ENCODE results near the gene ACOXL. TPM values are rescaled to one million over a fixed set of nuclear protein-coding genes. Genes with fewer than 3 reads are reported as not detected.
"Not testable (repeated sequence)": the region's sequence is repeated elsewhere in the genome, so short reads cannot be mapped to it uniquely, and the experiment has no call there.

Gene ACOXL
- under 1 TPM; 0.14 to 0.56 TPM for total RNA-seq

- no peaks in the 10 kb centered on the region for H3K36me3 Mint-ChIP-seq (ENCODE audit: low read depth)
- TF ChIP-seq CTCF (IDR thresholded peaks at IDR 0.05), result no peak
- peak within 1 kb of the TSS; percentile 20 for H3K4me3 Mint-ChIP-seq
- POLR2A ChIA-PET, result no interaction called here
- H3K4me1 Mint-ChIP-seq (ENCODE audit: low read depth), result peaks cover 6% of the 10 kb centered on the region
- no peaks in the 10 kb centered on the region for H3K9me3 Mint-ChIP-seq
- DNase-seq (peak; percentile 27), ATAC-seq (peak; percentile 56)
- H3K27me3 Mint-ChIP-seq, result peaks cover 60% of the 10 kb centered on the region
- intact Hi-C loops (cut with micrococcal nuclease), result no loop called here
- CTCF ChIA-PET, result interaction anchor here (1.1 kb wide), 1 partner anchor 22 kb away, joined by 6 read pairs; no protein-coding TSS in a partner anchor
- no peak within 1 kb of the TSS for H3K27ac Mint-ChIP-seq
Measured at GRCh38 chr2:110732422-110733413, at the start of gene ACOXL. Gene ACOXL, plus strand, starts transcription at chr2:110732573. Its CDS starts 35,817 bp downstream, at chr2:110768390.

GRCh38 chr2:110682872-110683271 lies 49.5 kb upstream of the ACOXL start:
- H3K9me3 Mint-ChIP-seq, result peaks cover 6% of the 10 kb centered on the region
- peaks cover 5% of the 10 kb centered on the region for H3K27me3 Mint-ChIP-seq
- H3K27ac Mint-ChIP-seq, result no peak overlapping the region
- ChIA-PET POLR2A (no interaction called here), CTCF (interaction anchor here (2.1 kb wide), 1 partner anchor 72 kb away, joined by 6 read pairs; no protein-coding TSS in a partner anchor)
- intact Hi-C loops (cut with micrococcal nuclease), result no loop called here
- ATAC-seq (no peak), DNase-seq (no peak)
- no peak overlapping the region for H3K4me3 Mint-ChIP-seq
- H3K36me3 Mint-ChIP-seq (ENCODE audit: low read depth), result no peaks in the 10 kb centered on the region
- H3K4me1 Mint-ChIP-seq (ENCODE audit: low read depth), result peaks cover 4% of the 10 kb centered on the region
- TF ChIP-seq CTCF (IDR thresholded peaks at IDR 0.05), result no peak

GRCh38 chr2:110687775-110688484 lies 44.4 kb upstream of the ACOXL start:
- intact Hi-C loops (cut with micrococcal nuclease), result not testable (repeated sequence)

GRCh38 chr2:110688594-110689091 lies 43.7 kb upstream of the ACOXL start:
- H3K27me3 Mint-ChIP-seq, result peaks cover 13% of the 10 kb centered on the region
- no peak overlapping the region for H3K27ac Mint-ChIP-seq
- H3K9me3 Mint-ChIP-seq, result peaks cover 10% of the 10 kb centered on the region
- ChIA-PET CTCF (no interaction called here), POLR2A (no interaction called here)
- H3K36me3 Mint-ChIP-seq (ENCODE audit: low read depth), result no peaks in the 10 kb centered on the region
- intact Hi-C loops (cut with micrococcal nuclease), result no loop called here
- H3K4me1 Mint-ChIP-seq (ENCODE audit: low read depth), result no peaks in the 10 kb centered on the region
- TF ChIP-seq CTCF (IDR thresholded peaks at IDR 0.05), result no peak
- no peak for ATAC-seq
- DNase-seq, result no peak
- no peak overlapping the region for H3K4me3 Mint-ChIP-seq

More at GRCh38 chr2:110687775-110688484, 44.4 kb upstream of the ACOXL start:
- H3K36me3 Mint-ChIP-seq (ENCODE audit: low read depth); H3K4me3 Mint-ChIP-seq; H3K4me1 Mint-ChIP-seq (ENCODE audit: low read depth); DNase-seq; H3K27ac Mint-ChIP-seq; H3K9me3 Mint-ChIP-seq; POLR2A ChIA-PET; ATAC-seq: not testable (repeated sequence)
- peaks cover 11% of the 10 kb centered on the region for H3K27me3 Mint-ChIP-seq
- CTCF ChIA-PET, result interaction anchor here (2.2 kb wide), 1 partner anchor 68 kb away, joined by 9 read pairs; no protein-coding TSS in a partner anchor

- ChIA-PET CTCF (no interaction called here), POLR2A (no interaction called here)
- peaks cover 5% of the 10 kb centered on the region for H3K4me1 Mint-ChIP-seq (ENCODE audit: low read depth)
Measured at GRCh38 chr2:110690083-110690965, 42.0 kb upstream of the ACOXL start.

More at GRCh38 chr2:110690083-110690965, 42.0 kb upstream of the ACOXL start:
- Mint-ChIP-seq H3K9me3 (peaks cover 10% of the 10 kb centered on the region), H3K27ac (no peak overlapping the region), H3K4me3 (no peak overlapping the region), H3K27me3 (peaks cover 18% of the 10 kb centered on the region), H3K36me3 (ENCODE audit: low read depth) (no peaks in the 10 kb centered on the region)
- no peak for TF ChIP-seq CTCF (IDR thresholded peaks at IDR 0.05)
- intact Hi-C loops (cut with micrococcal nuclease), result no loop called here
- no peak for DNase-seq
- ATAC-seq, result no peak

All from activated CD8-positive, alpha-beta T cell treated with anti-CD3 and anti-CD28 coated beads for 36 hours (primary cell).